Activated CD4-positive, alpha-beta T cell treated with anti-CD3 and anti-CD28 coated beads for 1 hour (primary cell): ENCODE results near the gene POLR2J.
"Not testable (repeated sequence)": the region's sequence is repeated elsewhere in the genome, so short reads cannot be mapped to it uniquely, and the experiment has no call there.

Experiments used
- DNase-seq: peaks from one replicate; pipeline ENCODE4 v3.0.0-alpha.2; 2020

POLR2J gene

DNA sequence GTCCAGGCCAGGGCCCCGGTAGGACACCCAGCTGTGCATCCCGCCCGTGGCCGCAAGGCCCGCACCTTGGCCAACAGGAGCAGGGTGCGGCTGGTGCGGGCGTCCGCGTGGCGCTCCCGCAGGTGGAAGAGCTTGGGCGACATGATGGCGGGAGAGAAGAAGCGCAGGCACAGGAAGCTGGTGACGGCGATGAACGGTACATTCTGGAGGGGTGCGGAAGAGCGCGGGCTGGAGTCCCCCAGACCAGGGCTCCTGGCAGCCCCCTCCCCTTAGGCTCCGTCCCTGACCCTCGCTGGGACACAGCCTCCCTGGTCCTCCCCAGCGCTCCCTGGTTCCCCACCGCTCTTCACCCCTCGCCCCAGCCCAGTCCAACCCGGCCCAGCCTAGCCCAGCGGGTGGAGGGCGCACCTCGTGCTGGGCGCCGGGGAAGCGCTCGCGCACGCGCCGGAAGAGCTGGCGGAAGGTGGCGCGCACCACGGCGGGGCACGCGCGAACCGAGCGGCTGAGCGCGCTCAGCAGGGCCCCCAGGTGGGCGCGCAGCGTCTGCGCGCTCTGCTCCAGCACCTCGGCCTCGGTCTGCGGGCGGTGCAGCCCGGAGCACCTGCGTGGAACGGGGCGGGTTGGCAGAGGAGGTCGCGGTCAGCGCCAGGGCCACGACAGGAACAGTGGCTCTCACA is 15.9 kb upstream of the POLR2J start:
- not testable (repeated sequence) for DNase-seq

DNA sequence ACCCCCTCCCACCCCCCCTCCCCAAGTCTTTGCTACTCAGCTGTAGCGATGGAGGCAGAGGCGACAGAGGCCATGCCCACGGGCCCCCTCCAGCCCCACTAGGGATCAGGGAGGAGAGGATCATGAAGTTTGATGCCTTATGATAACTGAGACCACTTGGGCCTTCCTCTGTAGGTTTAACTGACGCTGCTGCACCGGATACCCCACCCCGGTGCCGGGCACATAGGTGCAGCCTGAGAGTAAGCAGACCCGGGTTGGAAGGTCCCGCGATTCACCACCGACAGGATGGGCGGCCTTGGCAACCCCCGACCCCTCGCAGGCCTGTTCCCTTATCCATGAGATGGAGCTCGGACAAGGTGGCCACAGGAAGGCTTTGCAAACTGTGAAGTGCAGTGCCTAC is 15.3 kb upstream of the POLR2J start:
- DNase-seq, result not testable (repeated sequence)

DNA sequence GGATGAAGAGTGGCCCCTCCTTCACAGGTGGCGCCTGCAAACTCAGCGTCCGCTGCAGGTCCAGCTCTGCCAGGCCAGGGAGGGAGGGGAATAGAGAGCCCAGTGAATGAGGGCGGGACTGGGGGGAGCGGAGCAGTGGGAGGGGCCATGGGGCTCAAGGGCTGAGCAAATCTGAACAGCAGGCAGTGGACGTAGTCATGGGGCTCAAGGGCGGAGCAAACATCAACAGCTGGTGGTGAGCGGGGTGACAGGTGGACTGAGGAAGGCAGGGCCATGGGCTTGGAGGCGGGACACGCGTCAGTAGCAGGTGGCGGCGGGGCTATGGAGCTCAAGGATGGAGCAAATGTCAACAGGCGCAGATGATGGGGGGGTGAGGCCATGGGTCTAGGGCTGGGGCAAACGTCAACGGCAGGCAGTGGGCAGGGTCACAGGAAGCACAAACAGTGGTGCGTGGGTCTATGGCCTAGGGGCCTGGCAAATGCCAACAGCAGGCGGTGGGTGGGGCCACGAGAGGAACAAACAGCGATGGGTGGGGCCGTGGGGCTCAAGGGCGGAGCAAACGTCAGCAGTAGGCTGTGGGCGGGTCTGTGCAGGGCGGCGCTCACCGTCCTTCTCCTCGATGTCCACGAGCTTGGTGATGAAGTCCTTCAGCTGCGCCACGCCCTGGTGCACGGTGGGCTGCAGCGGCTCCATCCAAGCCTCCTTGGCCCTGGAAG is 14.7 kb upstream of the POLR2J start:
- DNase-seq, result not testable (repeated sequence)

DNA sequence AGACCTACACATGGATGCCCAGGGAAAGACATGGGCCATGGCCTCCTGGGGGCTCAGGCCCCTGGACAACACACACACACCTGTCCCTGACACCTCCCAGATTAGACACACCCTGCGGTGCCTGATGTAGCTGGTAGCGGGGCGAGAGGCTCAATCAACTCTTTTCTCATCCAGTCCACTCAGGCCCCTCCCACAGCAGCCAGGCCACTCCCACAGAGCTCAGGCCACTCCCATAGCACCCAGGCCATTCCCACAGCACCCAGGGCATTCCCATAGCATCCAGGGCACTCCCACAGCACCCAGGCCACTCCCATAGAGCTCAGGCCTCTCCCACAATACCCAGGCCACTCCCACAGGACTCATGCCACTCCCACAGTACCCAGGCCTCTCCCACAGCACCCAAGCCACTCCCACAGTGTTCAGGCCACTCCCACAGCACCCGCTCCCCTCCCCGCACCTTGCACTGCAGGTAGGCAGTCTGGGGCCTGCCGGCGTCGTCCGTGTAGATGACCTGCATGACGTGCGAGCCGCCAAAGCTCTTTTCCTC is 11.9 kb upstream of the POLR2J start:
- not testable (repeated sequence) for DNase-seq

DNA sequence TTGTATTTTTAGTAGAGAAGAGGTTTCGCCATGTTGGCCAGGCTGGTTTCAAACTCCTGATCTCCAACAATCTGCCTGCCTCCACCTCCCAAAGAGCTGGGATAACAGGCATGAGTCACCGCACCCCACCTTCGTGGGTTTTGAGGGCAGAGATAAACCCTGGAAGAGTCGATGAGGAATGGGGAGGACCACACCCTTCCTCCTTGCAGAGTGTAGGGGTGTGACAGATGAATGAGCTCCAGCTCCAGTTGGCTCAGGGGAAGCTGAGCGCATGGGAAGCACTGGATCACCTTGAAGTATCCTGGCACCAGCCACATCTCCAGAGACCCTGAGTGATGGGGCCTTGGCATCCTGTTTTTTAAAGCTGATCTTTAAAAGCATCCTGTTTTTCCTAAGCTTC is 5.6 kb upstream of the POLR2J start:
- not testable (repeated sequence) for DNase-seq

DNA sequence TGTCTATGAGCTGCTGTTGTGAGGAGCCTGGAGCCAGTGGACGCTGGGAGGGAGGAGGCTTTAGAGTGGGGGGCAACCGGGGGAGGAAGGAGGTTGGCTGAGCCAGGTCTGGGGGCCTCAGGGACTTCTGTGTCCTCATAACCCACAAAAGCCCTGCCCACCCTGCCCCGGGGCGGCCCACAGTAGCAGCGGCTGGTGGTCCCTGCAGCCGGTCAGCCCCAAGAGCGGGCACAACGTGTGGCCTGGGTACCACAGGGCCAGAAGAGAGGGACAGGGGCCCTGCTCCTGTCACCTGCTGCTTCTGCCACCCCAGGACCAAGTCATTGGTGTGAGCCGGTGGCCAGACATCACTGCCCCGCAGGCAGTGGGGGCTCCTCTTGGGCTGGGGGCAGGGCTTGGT is 3.2 kb upstream of the POLR2J start:
- not testable (repeated sequence) for DNase-seq

DNA sequence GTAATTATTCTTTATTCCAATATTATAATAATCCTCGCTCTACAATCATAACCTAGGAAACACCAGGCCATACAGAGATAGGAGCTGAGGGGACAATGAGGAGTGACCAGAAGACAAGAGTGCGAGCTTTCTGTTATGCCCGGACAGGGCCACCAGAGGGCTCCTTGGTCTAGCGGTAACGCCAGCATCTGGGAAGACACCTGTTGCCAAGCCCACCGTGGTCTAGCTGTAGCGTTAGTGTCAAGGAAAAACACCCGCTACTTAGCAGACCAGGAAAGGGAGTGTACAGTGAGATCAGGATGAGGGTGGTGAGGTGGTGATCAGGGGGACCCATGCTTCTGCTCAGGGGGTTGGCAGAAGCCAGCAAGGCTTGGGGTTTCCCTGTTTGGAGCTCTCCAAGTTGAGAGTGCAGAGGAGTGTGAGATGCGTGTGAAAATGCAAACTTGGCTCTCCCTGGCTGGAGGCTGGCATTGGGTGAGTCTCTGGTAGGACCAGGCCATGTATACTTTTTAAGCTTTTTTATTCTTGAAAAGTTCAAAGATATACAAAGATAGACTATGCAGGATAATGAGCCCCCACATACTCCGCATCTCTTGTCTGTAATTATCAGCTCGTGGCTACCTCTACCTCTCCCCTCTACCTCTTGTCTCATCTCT is 1.4 kb upstream of the POLR2J start:
- DNase-seq, result peak; percentile 7

DNA sequence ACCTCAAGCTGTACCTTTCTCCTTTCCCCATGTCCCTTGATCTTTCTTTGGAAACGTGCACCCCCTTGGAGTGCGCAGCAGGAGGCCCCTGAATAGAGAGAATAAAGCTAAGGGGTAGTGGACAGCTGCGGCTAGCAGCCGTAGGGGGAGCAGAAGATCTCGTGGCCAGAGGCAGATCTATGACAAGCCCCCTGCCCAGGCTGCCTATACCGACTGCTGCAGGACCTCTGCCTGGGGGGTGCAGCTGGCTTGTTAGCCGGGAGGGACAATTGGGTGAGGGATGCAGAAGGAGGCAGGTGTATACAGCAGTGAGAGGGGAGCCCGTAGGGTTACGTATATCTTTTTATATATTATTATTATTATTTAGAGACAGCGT is 475 bp upstream of the POLR2J start:
- not testable (repeated sequence) for DNase-seq

DNA sequence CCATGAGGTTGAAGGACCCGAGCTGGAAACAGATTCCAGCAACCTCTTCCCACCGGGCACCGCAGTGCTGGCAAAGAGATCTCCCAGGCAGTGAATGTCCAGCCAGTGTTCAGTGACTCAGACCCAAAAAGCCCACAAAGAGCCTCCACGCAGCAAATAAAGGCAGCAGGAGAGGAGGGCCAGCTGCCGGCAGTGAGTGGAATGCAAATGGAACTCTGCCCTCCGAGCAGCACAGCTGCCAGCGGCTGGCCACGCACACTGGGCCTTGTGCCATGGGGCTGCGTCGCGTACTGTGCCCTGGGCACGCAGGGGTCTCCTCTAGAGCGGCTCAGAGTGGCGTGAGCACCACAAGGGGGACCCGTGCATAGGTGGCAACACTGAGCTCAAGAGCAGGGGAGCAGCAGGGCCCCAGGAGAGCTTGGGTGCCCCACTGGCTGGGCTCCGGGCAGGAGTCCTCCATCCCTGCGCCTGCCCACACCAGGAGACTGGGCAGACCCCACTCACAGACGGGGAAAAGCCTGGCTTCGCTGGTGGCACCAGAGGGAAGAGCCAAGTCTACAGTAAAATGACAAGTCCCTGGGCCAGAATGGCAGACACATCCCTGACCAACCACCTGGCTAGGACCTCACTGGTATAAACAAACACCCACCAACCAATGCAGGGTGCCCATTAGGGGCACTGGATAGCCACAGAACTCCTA is 3.8 kb downstream of the POLR2J start:
- not testable (repeated sequence) for DNase-seq

DNA sequence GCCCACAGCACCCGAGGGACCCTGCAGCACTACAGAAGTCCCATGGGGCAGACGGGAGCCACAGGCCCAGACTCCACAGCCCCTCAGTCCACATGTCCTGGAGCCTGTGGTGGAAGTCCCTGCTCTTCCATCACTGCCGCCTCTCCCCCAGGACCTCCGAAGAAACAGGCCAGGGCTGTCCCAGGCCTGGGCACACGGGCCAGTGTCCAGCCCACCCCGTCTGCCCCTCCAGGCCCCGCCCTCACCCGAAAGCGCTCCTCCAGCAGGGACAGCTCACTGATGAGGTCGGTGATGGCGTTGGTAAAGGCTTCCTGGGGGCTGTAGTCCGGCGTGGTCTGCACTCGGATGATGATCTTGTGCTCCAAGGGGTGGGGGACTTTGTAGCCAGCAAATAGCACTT is 4.6 kb downstream of the POLR2J start:
- DNase-seq, result not testable (repeated sequence)

DNA sequence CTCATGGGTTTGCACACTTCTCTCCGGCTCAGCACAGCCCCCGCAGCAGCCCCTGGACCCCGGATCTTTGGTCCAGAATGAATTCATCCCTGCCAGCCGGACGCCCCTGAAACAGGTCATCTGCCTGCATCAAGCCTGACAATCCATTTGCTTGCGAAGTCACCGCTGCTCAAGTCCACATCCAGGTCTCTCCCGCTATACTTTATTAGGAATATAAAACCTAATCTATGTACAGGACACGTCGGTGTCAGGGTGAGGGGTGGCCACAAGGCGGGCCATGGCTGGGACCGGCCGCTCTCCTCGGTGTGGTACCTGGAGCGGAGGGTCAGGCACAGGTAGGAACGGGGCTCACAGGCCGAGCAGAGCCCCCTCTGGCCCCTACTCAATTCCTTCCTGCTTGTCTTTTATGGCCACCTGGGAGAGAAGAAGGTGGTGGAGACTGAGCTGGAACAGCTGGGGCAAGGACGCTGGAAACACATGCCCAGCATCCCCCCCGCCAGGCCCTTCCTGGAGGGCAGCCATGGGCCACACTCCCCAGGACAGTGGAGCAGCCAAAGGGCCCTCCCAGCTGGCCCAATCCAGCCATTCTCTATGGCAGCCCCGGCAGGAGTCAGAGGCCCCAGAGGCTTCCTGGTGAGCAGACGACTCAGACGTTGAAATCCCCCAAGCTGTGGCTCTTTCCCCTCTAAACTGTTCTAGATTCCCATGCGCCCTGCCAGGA is 5.3 kb downstream of the POLR2J start:
- no peak for DNase-seq

DNA sequence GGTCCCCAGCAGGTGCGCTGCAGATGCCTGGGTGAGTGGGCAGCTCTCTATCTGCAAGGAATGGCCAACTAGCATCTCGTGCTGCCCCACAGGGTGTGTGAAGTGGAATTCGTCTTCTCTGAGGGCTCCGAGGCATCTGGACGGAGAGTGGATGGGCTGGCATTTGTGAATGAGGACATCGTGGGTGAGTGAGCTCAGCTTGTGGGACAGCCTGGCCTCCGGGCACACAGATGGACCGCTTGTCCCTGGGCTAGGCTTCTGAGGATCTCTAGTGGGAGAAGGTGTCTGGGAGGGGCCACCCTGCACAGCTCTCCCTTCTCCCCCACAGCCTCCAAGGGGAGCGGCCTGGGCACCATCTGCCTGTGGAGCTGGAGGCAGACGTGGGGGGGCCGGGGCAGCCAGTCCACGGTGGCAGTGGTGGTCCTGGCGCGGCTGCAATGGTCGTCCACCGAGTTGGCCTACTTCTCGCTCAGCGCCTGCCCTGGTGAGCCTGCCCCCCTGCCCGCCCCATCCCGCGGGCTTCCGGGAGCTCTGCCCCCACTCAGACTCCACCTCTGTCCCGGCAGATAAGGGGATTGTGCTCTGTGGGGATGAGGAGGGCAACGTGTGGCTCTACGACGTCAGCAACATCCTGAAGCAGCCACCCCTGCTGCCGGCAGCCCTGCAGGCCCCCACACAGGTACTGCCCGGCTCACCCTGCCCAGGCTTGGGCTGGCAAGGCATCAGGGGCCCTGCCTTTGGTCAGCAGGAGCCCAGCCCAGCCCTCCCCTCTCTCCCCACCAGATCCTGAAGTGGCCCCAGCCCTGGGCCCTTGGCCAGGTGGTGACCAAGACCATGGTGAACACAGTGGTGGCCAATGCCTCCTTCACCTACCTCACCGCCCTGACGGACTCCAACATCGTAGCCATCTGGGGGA is 6.3 kb downstream of the POLR2J start:
- no peak for DNase-seq

DNA sequence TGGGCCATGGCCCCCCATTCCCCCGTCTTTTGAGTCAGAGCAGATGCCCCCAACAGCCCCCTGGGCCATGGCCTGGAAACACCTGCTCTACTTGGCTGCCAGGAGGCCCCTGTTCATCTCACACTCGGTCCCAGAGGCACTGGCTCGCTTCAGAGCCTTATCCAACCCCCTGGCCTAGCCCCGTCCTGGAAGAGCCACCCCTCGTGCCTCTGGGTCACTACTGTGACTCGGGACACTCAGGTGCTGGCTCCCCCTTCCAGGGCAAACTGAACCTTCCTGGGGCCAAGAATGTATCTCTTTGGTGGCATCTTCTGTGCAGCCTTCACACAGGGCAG is 7.0 kb downstream of the POLR2J start:
- DNase-seq, result no peak

DNA sequence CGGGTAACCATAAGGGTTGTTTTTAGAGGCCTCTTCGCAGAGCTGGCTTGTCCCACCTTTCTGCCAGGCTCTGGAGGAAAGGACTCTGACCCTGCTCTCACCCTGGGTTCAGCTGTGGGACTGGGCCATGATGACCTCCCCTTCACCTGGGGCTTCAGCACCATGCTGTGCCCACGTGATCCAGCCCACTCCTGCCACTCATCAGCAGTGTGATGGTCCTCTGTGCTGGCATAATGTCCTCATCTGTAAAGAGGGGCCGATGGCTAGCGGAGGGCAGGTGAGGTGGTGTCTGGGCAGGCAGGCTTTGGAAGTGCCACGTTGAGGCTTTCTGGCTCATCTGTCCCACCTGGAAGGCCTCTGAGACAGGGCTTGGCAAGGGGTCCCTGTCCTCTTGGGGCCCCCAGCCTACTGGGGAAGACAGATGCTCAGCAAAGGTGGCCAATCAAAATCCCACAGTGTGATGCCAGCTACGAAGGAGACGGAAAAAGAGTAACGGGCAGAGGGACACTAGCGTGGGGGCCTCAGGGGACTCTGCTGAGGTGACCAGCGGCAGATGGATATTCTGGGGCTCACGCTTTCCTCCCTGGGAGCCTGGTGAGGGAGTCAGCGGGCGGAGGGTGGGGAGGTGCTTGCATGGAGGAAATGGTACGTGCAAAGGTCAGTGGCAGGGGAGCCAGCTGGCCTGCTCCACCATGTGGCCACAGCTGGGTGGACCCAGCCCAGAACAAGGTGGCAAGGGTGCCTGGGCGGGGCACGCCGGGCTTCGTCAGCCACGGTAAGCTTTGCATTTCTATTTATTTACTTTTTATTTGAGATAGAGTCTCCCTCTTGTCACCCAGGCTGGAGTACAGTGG is 8.5 kb downstream of the POLR2J start:
- no peak for DNase-seq

DNA sequence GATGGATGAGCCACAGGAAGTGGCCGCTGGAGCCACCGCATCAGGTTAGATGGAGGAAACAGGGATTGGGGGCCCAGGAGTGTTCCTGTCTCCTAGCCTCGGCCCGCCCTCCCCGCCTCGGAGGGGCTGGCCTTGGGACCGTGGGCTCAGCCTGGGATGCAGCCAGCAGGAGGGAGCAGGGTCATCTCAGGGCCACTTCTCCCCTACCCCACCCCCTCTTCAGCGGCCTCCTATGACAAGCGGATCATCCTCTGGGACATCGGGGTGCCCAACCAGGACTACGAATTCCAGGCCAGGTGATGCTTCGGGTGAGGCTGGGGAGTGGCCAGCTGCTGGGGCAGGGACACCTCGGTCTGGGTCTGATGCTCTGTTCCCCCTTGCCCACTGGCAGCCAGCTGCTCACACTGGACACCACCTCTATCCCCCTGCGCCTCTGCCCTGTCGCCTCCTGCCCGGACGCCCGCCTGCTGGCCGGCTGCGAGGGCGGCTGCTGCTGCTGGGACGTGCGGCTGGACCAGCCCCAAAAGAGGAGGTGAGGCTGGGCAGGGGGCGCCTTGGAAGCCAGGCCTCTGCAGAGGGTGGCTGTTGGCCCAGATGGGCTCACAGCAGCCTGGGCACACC is 9.3 kb downstream of the POLR2J start:
- DNase-seq, result no peak

DNA sequence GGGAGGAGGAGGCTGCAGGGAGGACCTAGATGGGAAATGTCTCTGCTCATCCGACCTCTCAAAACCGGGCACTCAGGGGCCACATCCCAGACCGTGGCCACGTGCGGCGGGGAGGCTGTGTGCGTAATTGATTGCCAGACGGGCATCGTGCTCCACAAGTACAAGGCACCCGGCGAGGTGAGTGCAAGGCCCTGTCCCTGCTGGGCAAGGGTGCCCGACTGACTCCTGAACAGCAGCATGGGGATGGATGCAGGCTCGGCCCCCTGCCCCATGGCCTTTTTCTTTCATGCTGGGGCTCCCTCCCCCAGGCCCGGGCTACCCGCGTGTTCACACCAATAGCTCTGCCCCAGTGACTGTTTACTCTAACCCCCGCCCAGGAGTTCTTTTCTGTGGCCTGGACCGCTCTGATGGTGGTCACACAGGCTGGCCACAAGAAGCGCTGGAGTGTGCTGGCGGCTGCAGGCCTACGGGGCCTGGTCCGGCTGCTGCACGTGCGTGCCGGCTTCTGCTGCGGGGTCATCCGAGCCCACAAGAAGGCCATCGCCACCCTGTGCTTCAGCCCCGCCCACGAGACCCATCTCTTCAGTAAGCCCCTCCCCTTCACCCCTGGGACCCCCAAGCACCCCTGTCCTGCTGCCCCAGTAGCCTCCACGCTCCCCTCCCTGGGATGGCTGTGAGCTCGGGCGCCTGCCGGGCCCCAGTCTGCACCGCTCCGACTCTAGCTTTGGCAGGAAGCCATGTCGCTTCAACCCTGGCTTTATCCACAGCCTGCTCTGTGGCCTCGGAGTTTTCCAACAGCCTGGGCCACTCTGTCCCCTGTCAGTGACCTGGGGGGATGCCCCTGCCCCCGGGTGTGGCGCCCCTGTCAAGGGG is 10.0 kb downstream of the POLR2J start:
- DNase-seq, result no peak

DNA sequence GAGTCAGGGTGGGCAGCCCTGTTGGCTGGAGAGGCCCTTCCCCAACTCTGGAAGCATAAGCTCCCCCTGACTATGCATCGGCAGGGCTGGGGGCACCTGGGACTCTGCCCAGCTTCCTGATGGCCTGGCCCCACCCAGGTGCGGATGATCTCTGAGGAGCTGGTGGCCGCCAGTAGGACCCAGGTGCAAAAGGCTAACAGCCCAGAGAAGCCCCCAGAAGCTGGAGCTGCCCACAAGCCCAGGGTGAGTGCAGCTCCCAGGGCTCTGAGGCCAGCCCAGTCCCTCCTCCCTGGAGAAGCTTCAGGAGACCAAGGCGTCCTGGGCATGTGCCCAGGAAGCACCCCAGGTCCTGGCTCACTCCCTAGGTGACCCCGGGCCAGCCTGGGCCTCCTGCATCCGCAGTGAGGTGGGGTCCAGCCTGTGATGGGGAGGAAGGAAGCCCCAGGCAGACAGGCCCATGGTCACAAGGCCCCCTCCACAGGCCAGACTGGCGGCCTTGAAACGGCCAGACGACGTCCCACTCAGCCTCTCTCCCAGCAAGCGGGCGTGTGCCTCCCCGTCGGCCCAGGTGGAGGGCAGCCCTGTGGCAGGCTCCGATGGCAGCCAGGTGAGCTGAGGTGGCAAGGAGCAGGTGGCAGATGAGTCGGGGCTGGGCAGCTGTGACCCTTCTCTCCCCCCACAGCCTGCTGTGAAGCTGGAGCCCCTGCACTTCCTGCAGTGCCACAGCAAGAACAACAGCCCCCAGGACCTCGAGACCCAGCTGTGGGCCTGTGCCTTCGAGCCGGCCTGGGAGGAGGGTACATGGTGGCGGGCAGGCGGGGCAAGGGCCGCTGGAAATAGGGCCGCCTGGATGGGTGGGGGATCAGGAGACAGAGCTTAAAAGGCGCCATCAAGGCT is 10.9 kb downstream of the POLR2J start:
- DNase-seq, result no peak

DNA sequence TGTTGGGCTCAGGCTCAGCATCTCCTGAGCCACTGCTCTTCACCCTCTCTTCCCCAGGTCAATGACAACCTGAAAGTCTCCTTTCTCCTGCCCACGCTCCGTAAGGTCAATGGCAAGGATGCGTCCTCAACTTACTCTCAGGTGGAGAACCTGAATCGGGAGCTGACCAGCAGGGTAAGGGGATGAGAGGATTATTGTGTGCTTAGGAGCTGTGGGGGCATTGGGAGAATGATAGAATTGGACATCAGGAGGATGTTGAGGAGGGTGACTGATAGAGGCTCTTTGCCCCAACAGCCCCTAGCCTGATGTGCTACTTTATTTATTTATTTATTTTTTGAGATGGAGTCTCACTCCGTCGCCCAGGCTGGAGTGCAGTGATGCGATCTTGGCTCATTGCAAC is 12.6 kb downstream of the POLR2J start:
- DNase-seq, result no peak
